Inferior parietal cortex (tissue), 1 donor: Measurements from ENCODE around the gene GPER1.
"Not testable (repeated sequence)": the region's sequence is repeated elsewhere in the genome, so short reads cannot be mapped to it uniquely, and the experiment has no call there.

ENCODE experiments used
- DNase-seq: peaks from one replicate; pipeline ENCODE4 v3.0.0-alpha.2; 2016; ENCODE audit errors: extremely low spot score

The GPER1 gene

GRCh38 chr7:1141651-1142050 lies 53.7 kb downstream of the GPER1 start:
- DNase-seq, result no peak

- DNase-seq, result no peak
Measured at GRCh38 chr7:1142051-1142635, 54.2 kb downstream of the GPER1 start.

GRCh38 chr7:1143031-1143430 lies 55.1 kb downstream of the GPER1 start:
- not testable (repeated sequence) for DNase-seq
